Loucy (cell line): ENCODE data around the gene AHNAK2.

Source experiments
- CTCF ChIP-seq: fragments of 200-600 bp; sonication (generic); conservative IDR thresholded peaks from 2 replicates; pipeline ENCODE4 v1.5.1; 2014; ENCODE audit warnings: mild to moderate bottlenecking, antibody characterized with exemption, low read length
- EZH2phosphoT487 ChIP-seq: fragments of 200-600 bp; IDR thresholded peaks from 2 replicates; pipeline ENCODE4 v1.6.1; 2018; ENCODE audit warnings: antibody characterized with exemption, mild to moderate bottlenecking, moderate library complexity, borderline replicate concordance

- TF ChIP-seq CTCF (no peak), EZH2phosphoT487 (no peak)
Observed at GRCh38 chr14:104927901-104928300, 50.3 kb downstream of the AHNAK2 start.
